IPS DF 19.7 (cell line): ENCODE measurements around the gene DAP.
"Not testable (repeated sequence)": the region's sequence is repeated elsewhere in the genome, so short reads cannot be mapped to it uniquely, and the experiment has no call there.

Experiments used
- DNase-seq: peaks from one replicate; pipeline ENCODE4 v3.0.0-alpha.2; 2013; ENCODE audit warnings: low read depth, low spot score

DAP gene

DNA sequence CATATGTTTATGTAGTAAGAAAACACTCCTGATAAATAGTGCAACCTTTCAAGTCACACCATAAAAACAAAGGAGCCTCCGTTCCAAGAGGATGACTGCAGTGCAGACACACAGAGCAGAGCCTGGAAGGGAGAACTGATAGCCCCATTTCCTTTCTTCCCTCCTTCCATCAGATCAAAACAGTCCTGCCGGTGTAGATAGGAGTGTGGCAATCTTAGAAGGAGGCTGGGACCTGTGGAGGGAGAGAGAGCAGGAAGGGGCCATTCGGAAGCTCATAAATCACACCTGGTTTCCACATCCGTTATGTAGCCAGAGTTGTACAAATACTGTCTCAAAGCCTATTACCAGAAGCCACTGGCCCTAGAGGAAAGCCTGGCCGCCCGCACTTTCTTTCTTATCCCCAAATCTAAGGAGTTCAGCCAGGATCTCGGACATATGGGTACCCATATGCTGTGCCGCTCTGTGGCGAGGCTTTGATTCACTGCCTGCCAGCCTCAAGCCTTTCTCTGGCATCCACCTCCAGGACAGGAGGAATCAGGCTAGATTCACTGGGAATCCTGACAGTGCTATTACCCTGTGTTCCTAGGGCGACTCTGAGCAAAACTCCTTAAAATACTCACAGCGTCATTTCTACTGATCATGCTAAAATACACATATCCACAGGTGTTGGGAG, 26.9 kb downstream of the DAP start:
- DNase-seq = no peak

DNA sequence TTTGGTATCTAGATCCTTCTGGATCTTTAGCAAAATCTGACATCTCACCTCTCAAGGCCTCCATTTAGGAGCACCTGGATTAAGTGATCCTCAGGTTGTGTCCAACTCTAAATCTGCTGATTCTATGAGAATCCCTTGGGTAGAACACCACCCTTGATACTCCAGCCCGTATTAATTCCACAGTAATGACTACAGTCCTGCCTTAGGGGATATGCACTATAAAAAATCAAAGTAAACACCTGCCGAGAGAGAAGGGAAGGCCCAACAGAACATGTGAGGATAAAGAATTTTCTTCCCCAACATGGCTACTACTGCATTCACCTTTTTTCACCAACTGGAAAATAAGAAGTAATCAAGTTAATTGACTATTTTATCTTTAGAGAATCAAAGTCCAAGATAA, 27.6 kb downstream of the DAP start:
- DNase-seq = no peak

DNA sequence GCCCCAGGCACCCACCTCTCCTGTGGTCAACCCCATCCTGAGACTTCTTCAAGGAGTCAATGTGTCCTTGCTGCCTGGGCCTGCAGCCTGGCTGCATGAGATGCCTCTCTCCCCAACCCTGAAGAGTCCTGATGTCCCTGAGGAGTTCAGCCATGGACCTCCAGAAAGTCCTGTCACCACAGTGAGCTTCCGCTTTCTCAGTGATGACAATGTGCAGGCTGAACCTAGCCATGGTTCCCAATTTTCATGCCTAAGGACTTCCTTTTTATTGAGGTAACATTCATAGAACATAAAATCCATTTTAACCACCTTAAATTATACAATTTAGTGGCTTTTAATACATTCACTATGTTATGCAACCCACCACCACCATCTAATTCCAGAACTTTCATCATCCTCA, 29.1 kb downstream of the DAP start:
- DNase-seq = no peak

DNA sequence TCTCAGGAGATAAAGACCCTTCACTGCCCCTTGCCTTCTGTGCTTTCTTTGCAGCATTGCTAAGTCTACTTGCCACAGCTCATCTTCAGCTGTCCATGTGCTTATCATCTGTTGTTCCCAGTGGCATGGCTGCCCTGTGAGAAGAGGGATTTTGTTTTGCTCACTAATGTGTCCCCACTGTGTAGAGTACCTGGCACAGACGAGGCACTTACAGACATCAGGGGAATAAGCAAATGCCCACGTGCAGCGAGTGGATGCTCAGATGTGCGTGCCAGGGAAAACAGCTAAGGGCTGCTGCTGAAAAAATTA, 31.0 kb downstream of the DAP start:
- no peak for DNase-seq

DNA sequence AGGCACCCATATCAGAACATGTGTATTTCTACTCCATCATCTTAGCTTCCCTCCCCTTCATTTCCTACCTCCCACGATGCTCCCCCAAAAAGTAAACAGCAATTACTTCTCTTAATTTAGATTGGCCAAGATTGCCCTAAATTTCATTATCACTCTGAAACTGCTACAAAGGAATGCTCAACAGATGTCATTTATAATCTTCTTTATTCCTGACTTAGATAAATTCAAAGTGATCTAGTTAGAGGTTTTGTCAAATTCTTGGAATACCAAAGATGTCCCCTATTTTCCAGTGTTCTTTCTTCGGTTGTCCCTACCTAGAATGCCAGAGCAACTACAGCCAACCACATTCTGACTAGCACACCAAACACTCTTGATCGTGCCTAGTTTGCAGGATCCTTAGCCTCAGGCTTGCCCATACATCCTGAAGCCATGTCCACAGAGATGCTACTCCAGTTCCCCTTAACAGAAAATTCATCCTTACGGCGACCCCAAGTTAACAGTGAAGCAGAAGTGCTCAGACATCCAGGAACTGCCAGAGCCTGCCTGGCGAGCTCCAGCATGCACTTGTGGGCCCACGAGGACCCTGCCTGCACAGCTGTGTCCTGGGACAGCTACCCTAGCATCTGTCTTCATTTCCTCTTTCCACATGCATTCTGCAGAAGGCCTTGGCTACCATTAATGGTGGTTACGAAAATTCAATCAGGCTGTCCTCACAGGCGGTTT, 31.6 kb downstream of the DAP start:
- DNase-seq = no peak

DNA sequence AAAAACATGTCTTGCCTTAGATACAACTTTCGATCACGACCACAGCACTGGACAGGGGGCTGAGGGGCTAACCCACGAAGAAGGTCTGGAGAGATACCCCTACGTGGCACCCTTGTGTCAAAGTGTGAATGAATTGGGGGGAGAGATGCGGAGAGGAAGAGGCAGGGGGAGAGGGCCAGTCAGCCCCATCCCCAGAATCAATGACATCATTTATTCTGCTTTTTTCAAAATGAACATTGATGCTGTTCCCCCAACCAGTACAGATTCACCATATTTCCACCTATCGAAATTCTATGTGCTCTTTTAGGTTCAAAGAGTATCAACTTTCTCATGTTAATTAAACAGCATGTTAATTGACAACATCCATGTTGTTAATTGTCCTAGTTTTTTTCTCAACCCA, 32.4 kb downstream of the DAP start:
- DNase-seq = no peak

DNA sequence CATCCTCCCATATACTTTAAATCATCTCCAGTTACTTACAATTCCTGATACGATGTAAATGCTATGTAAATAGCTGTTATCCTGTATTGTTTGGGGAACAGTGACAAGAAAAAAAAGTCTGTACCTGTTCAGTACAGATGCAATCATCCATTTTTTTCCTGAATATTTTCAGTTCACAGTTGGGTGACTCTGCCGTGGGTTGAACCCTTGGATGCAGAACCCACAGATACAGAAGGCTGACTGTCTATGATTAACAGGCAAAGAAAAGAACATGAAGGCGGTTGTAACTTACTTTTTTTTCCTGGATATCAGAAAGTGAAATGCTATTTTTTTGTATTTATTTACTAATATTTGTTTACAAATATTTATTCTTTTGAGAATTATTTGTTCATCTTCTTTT, 33.2 kb downstream of the DAP start:
- DNase-seq = no peak

DNA sequence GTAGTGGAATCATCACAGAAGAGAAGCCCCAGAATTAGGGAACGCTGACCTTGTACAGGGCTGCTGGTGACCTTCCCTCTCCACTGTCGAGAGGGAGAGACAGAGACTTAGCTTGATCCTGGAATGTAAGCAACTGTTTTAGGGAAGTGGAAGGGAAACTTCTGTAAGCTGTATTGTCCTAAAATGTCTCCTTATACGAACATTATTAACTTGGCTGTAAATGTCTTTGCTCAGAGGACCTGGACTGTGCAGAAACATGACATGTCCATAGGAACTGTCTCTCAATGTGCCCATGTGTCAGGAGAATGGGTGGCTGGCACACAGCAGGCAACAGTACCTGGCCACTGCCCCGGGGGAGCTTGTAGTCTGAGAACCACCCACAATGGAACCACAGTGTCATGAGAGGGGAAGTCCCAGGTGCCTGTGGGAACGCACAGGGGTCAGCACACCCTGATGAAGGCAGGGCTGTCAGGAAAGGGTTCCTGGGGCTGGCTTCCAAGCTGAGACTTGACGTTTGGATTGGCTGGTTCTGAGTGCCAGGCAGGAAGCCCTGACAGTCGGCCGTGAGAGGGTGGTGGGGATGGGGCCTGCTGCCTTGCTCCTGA, 34.0 kb downstream of the DAP start:
- DNase-seq = no peak

DNA sequence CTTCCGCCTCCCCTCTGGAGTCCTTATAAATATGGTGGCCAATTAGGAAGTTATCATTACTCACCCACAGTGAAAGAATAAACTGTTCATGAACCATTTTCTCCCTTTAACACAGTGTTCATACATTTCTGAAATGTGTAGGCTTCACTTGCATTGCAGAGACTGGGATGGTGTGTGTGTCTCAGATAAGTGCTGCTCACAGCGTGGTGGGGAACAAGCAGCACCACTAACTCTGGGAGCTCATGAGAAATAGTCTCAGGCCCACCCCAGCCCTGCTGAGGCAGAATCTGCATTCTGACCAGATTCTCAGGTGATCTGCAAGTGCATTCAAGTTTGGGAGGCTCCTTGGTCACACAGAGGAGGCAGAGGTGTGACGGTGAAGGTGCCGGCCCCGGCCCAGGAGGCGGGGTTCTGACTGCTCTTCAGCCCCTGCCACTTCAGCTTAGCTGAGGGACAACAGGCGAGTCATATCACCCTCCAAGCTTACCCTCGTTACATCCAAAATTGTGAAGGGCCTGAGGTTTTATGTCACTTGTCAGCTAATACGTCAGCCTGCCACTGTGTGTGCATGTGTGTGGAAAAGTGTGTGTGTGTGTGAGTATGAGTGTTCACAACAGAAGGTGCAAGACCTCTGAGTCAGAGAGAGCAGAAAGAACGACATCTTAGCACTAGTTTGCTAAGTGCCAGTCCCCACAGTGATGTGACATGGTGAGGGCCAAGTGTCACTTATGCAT, 34.7 kb downstream of the DAP start:
- no peak for DNase-seq

DNA sequence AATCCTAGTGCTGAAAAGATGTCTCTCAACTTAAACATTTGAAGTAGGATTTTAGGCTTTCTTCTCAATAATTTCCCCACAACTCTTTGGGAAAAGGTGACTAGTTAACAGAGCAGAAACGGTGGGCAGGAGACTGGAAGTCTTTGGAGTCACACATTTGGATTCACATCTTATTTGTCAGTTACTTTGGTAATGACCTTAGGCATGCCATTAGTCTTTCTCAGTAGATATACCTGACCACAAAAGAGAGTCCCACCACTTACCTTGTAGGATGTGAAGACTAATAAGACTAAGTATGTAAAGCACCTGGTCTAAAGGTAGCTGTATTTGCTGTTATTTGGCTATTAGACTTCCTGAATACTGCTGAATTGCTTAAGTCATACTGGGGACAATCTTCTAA, 35.4 kb downstream of the DAP start:
- DNase-seq = no peak

DNA sequence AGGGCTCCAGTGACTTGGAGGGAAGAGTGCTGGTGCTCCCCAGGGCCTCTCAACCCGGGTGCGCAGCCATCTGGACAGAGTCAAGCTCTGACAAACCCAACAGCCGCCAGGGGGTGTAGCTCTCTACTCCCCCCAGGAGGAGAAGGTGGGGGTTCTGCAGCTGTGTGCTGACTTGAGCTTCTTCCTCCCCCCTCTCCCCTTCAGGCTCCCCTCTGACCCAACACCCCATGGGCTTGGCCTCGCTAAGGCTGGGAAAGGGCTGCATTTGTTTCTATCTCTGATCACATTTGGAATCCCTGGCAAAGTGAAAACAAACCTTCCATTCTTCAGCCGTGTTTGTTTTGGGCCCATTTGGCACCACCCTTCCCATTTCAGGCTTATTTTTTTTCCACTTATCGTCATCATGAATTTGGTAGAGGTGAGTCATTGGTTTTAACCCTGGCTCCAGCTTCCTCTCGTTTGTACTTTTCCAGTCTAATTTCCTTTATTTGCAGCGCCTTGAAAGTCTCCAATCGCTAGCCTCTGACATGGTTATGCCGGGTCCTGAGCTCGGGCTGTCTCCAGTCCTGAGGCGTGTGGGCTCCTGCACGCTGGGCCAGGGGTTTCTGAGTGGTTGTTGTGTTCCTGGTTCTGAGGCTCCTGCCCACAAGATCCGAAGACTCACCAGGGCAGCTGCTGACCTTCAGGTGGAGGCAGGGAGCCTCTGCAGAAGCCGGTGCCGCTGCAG, 36.1 kb downstream of the DAP start:
- DNase-seq = no peak

DNA sequence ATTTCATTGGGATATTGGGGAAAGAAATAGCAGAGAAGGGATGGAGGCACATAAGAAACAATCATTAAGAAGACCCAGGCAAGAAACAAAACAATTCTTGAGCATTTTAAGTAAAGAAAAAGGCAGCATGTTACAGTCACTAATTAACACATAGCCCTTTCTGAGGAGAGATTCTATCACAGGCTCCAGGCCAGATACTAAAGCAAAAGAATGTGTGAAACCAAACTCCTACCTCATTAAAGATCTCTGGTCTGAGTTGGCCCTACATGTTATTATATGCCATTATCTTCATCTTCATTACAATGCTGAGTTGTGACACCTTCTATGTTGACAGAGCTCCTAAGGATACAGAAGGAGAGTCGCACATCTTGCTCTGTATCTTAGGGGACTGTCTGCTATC, 37.5 kb downstream of the DAP start:
- no peak for DNase-seq

DNA sequence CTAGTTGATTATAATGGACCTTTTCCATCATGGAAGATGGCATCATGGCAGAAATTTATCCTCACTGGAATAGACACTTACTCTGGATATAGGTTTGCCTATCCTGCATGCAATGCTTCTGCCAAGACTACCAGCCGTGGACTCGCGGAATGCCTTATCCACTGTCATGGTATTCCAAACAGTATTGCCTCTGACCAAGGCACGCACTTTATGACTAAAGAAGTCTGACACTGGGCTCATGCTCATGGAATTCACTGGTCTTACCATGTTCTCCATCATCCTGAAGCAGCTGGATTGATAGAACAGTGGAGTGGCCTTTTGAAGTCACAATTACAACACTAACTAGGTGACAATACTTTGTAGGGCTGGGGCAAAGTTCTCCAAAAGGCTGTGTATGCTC, 40.3 kb downstream of the DAP start:
- DNase-seq = not testable (repeated sequence)

DNA sequence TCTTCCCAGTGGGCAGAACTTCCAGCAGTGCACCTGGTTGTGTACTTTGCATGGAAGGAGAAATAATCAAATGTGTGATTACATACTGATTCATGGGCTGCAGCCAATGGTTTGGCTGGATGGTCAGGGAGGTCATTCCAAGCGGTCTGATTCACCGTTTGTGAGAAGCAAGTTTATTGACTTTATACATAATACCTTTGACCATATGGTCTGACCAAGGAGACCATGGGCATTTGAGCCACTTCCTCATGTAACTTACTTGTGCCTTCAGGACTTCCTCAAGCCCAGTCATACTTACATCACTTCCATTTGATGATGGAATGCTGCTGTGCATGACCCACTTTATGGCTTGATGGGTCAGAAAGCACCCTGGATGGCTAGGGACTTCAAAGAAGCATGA, 41.1 kb downstream of the DAP start:
- no peak for DNase-seq

DNA sequence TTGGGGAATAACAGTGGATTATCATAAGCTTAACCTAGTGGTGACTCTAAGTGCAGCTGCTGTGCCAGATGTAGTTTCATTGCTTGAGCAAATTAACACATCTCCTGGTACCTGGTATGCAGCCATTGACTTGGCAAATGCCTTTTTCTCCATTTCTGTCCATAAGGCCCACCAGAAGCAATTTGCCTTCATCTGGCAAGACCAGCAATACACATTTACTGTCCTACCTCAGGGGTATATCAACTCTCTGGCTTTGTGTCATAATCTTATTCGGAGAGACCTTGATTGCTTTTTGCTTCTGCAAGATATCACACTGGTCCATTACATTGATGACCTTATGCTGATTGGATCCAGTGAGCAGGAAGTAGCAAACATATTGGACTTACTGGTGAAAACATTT, 42.4 kb downstream of the DAP start:
- DNase-seq = not testable (repeated sequence)

DNA sequence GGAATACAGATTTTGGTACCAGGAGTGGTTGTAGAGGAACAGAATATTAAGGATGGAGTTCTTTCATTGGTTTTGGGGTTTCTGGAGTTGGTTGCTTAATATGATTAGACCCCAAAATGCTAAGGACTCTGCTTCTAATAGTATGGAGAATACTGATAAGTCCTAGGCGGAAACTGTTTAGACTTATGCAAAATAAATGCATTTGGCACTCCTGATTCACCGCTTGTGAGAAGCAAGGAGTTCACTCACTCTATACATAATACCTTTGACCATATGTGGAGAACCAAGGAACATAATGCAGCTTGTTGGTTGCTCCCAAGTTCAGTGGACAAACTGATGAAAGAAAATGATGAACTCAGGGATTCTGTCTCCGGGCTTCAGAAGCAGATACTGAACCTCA, 44.2 kb downstream of the DAP start:
- not testable (repeated sequence) for DNase-seq

DNA sequence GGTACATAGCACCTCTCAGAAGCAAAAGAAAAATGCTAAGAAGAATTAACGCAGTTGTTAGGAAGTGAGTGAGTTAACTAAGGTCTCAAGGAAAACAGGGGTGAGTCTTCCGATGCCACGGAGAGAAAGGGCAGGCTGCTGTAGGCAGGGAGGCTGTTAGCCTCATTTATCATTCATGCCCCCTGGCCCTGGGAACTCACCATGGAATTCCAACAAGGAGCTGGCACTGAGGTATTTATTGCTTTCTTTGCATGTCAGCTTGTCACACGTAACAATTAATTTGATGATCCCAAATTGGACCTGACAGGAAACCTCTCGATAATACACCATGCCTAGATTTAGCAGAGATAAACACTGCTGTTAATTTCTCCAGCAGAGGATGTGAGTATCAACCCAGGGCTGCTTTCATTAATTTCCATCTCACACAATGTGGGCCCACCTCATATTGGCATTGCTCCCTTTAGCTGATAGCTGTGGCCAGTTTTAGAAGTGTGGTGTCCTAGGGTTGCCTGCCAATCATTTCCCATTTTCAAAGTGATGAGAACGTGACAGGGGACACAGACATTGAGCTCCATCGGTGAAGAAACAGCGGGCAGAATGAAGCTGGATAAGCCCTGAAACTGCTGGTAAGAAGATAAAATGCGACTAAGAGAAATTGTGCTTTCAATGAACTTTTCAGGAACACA, 45.3 kb downstream of the DAP start:
- DNase-seq = no peak

DNA sequence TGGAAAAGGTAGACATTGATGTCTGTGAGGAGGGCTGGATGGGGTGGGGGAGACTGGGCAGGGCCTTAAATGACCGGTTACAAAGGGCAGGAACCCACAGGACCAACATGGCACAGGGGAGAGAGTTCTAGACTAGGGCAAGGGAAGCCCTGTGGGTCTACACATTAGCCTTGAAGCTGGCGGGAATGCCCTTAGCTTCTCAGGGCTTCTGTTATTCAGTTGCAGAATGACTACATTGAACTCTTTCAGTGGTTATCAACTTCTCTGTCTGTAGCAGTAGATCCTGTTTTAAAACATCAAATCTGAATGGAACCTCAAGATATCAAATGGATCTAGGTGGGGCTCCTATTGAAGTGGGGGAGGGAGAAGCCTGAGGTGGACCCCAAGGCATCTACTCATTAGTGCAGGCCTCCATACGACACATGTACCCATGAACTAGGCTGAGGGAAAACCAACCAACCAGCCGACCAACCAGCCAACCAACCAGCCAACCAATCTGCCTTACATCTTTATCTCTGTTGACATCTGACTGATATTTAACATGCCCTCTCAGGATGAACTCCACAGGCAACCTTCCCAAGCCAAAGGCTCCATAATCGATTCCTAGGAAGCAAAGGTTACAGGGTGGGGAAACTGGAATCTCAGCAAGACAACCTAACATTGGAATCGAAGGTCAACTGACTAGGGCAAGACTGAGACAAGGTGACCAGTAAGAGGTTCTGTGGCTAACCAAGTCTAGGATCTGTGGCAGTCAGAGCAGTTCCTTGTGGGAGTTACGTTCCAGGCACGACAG, 48.3 kb downstream of the DAP start:
- DNase-seq = no peak

DNA sequence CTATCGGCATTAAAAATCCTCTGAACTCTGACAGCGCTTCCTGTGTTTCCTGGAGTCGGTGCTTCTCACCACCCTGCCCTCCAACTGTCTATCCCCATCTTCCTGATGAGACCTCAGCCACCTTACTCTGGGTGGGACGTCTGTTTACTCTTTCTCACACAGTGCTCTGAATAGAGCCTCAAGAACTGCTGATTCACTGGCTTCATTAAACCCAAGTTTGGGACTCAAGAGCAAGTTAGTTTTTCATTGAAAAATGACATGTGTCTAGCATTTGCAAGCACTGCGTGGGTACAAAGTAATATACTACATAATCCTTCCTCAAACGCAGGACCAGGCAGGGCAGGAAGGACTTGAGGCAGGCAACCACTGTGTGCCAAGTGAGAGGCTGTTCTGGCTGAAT, 49.5 kb downstream of the DAP start:
- DNase-seq = no peak

DNA sequence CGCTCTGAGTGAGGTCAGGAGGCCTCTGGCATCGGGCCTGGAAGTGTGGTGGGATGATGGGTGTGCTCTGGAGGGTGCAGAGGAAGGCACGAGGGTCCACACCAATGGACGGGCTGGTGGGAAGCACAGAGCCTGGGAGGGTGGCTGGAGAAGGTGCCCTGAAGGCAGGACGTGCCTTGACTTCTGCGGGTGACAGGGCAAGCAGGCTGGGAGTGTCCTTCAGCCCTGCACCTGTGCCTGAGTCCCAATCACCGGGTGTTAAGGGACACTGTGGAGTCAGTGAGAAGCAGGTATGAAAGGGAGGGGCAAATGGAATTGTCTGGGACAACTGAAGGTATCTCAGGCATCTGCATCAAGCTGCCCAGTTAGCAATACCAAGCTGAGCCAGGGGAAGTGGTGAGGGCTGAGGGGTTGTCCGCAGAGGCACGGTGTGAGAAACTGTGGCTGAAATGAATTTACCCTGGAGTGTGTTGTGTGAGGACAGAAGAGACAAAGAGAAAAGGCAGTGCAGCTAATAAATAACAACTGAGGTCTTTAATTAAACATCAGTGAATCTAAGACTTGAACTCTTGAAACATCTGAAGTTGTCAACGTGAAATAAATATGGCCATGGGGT, 50.4 kb downstream of the DAP start:
- DNase-seq = no peak
